ENCODE measurements around the gene XPO5. TPM values are rescaled to one million over a fixed set of nuclear protein-coding genes. Genes with fewer than 3 reads are reported as not detected.

Gene XPO5
- total and polyA plus RNA-seq, 9 of the 15 experiments (the other 6 are each of a cell fraction or from before 2014, with no cell fraction given), result 36.0 to 170 (median 99.1) TPM

- TF ChIP-seq ZNF511 (CRISPR knock-in tag; IDR thresholded peaks at IDR 0.05) (0 out of 2 replicates have a peak, but pooled peaks have one; percentile 13), ZNF384 (IDR thresholded peaks at IDR 0.05; ENCODE audit: low read depth, low read length) (peak; percentile 26; the same call in 1 of the 2 replicates), ZNF143 (CRISPR knock-in tag; IDR thresholded peaks at IDR 0.05) (no peak; the same call in 1 of the 2 replicates), ZBTB12 (CRISPR knock-in tag; IDR thresholded peaks at IDR 0.05) (no peak), MLX (CRISPR knock-in tag; conservative IDR thresholded peaks at IDR 0.05) (no peak), ZNF75A (CRISPR knock-in tag; IDR thresholded peaks at IDR 0.05) (no peak), HDAC6 (IDR thresholded peaks at IDR 0.05; ENCODE audit: low read depth, low read length) (no peak), LCOR (CRISPR knock-in tag; IDR thresholded peaks at IDR 0.05) (peak; percentile 7; the same call in 1 of the 2 replicates), ZNF224 (CRISPR knock-in tag; IDR thresholded peaks at IDR 0.05) (no peak), SOX6 (IDR thresholded peaks at IDR 0.05) (0 out of 2 replicates have a peak, but pooled peaks have one; percentile 10), BCL6 (CRISPR knock-in tag; IDR thresholded peaks at IDR 0.05) (no peak), ZNF717 (CRISPR knock-in tag; IDR thresholded peaks at IDR 0.05) (no peak), ESRRA (IDR thresholded peaks at IDR 0.05; ENCODE audit: borderline replicate concordance, low read depth) (no peak), ATF7 (IDR thresholded peaks at IDR 0.05) (peak; percentile 33; the same call in 1 of the 2 replicates)
- TF ChIP-seq, protein P1, sequence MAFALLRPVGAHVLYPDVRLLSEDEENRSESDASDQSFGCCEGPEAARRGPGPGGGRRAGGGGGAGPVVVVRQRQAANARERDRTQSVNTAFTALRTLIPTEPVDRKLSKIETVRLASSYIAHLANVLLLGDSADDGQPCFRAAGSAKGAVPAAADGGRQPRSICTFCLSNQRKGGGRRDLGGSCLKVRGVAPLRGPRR (CRISPR knock-in tag; IDR thresholded peaks at IDR 0.05), result no peak
- TF ChIP-seq, protein P2, sequence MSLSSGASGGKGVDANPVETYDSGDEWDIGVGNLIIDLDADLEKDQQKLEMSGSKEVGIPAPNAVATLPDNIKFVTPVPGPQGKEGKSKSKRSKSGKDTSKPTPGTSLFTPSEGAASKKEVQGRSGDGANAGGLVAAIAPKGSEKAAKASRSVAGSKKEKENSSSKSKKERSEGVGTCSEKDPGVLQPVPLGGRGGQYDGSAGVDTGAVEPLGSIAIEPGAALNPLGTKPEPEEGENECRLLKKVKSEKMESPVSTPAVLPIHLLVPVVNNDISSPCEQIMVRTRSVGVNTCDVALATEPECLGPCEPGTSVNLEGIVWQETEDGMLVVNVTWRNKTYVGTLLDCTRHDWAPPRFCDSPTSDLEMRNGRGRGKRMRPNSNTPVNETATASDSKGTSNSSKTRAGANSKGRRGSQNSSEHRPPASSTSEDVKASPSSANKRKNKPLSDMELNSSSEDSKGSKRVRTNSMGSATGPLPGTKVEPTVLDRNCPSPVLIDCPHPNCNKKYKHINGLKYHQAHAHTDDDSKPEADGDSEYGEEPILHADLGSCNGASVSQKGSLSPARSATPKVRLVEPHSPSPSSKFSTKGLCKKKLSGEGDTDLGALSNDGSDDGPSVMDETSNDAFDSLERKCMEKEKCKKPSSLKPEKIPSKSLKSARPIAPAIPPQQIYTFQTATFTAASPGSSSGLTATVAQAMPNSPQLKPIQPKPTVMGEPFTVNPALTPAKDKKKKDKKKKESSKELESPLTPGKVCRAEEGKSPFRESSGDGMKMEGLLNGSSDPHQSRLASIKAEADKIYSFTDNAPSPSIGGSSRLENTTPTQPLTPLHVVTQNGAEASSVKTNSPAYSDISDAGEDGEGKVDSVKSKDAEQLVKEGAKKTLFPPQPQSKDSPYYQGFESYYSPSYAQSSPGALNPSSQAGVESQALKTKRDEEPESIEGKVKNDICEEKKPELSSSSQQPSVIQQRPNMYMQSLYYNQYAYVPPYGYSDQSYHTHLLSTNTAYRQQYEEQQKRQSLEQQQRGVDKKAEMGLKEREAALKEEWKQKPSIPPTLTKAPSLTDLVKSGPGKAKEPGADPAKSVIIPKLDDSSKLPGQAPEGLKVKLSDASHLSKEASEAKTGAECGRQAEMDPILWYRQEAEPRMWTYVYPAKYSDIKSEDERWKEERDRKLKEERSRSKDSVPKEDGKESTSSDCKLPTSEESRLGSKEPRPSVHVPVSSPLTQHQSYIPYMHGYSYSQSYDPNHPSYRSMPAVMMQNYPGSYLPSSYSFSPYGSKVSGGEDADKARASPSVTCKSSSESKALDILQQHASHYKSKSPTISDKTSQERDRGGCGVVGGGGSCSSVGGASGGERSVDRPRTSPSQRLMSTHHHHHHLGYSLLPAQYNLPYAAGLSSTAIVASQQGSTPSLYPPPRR (CRISPR knock-in tag; IDR thresholded peaks at IDR 0.05; ENCODE audit: borderline replicate concordance), result no peak
These were observed 69.0 kb downstream of the XPO5 start (continued) for GRCh38 chr6:43506667-43507471.
